DMS 273 (cell line): ENCODE measurements around the gene CEP170.

Experiments used
- DNase-seq: peaks from one replicate; lab custom pipeline; 2025; ENCODE audit not compliant: unreplicated experiment; lab: John Stamatoyannopoulos, UW

CEP170 gene

DNA sequence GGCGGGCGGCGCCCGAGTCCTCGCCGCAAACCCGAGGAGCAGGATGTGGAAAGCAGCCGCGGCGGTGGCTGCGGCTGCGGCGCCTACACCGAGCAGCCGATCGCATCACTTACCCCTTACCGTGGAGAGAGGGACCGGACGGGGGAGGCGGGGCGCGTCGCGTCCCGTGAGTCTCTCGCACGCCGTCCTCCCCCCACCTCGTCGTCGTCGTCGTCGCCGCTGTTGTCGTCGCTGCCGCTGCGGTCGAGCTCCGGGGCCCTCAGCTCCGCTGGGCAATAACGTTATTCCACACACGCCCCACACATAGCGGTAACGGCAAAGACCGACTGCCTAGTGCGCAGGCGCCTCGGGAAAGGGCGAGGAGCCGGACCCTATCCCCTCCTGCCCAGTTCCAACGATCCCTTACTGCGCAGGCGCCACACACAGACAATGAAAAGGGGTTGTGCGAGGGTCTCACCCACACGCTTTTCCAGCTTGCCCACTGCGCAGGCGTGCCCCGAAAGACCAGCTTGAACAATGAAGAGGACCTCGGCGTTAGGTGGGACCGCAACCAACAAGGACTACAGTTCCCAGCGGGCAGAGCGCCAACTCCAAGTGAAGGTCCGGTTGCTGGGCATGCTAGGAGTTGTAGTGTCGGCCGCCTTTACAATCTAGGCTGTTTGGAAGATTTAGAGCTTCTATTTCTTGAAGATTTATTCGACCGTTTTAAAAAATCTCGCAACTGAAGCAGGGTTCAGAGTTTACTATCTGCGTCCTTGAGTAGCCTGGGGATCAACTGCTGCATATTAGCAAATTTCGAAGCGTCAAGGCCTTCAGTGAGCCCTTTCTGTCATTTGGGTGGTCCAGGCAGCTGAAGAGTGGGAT is at the start of gene CEP170:
Gene CEP170 (minus strand): TSS at position 355 of the 864 bp plus-strand sequence. CDS start 30,001 bp downstream, outside the sequence.
- peak; percentile 99 for DNase-seq

DNA sequence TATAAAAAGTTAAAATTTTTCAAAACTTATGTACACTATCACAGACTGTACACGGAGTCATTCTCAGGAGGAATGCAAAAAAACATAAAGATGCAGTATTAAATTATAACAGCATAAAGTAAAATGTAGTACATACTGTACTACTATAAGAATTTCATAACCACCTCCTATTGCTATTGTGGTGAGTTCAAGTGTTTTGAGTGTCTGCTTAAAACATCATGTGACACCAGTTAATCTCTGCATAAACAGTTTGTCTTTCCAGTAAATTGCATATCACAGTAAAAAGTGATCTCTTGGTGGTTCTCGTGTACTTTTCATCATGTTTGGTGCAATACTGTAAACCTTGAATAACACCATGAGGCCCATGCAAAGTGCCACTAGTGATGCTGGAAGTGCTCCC is 46.0 kb upstream of the CEP170 start:
- no peak for DNase-seq

DNA sequence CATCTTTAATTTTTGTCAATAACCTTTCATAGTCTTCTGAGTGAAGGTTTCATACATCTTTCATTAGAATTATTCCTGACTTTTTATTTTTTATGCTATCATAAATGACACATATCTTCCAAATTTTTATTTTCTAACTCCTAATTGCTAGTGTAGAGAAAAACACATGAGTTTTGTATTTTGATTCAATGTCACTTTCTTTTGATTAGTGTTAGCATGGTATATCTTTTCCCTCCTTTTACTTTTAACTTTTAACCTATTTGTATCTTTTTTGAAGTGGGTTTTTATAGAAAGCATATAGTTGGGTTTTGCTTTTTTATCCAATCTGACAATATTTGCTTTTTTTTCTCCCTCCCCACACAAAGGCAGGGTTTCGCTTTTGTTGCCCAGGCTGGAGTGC is 44.0 kb upstream of the CEP170 start:
- DNase-seq = no peak

DNA sequence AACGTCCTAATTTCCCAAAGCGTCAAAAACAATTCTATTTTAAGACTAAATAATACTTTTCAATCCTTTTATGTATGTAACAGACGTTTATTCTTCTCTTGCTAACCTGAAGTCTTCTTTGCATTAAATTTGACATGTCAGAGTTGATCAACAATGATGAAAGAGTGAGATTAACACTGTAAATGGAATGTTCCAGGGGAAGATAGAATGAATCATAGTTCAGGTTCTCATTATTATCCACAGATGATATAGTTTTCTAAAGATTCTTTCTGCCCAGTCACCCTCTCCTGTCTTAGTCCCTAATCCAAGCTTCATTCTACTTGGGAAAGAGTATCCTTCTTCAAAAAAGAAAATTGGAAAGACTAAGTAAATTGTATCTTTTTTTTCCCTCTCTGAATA is 39.6 kb upstream of the CEP170 start:
- no peak for DNase-seq

DNA sequence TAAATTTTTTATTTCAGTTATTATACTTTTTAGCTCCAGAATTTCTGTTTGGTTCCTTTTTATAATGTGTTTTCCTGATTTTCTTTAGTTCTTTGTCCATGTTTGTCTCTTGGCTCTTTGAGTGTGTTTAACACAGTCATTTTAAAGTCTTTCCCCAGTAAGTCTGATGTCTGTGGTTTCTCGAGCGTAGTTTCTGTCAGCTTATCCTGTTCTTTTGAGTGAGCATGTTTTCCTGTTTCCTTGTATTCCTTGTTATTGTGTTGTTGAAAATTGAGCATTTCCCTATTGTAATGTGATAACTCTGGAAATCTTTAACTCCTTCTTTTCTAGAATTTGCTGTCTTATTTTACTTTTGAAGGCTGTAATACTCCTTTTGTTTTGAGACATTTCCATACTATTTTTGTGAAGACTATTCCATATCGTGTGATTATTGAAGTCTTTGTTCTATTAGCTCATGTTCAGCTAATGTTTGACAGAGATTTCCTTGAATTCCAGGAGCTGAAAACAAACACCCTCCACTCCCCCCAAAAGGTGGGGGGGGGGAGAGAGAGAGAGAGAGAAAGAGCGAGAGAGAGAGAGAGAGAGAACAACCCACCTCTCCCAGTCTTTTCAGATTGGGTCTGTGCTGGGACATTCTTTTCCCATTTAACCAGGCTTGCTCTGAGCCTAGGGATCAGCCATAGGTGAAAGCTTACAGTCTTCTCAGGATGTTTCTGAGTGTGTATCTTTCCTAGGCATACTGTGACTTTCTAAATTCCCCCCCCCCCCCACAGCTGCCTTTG is 39.1 kb upstream of the CEP170 start:
- DNase-seq = no peak

DNA sequence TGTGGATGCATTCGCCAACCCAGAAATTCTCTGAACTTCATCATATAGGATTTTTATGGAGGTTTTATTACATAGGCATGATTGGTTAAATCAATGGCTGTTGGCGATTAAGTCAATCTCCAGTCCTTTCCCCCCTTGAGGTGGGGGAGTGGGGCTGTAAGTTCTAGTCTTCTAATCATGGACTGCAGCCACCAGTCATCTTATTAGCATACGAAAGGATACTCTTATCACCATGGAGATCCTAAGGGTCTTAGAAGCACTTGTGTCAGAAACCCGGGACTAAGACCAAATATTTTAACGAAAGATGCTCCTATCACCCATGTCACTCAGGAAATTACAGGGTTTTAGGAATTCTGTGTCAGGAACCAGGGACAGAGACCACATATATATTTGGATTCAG is 37.0 kb upstream of the CEP170 start:
- no peak for DNase-seq

DNA sequence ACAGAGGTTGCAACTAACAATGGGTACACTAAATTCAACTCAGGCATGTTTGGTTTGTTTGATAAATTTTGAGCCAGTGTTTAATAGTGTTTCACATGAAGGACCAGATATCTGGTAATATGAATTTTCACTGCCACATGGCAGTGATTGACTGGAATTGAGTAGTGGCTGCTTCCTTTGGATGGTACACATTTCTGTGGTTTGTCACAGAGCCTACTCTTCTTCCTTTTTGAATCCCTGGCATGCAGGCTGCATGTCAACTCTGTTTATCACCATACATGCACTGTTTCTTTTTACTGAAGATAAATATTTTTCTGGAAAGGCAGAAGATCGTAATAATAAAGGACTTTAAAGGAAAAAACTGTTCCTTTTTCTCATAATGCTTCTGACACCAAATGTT is 36.2 kb upstream of the CEP170 start:
- no peak for DNase-seq

DNA sequence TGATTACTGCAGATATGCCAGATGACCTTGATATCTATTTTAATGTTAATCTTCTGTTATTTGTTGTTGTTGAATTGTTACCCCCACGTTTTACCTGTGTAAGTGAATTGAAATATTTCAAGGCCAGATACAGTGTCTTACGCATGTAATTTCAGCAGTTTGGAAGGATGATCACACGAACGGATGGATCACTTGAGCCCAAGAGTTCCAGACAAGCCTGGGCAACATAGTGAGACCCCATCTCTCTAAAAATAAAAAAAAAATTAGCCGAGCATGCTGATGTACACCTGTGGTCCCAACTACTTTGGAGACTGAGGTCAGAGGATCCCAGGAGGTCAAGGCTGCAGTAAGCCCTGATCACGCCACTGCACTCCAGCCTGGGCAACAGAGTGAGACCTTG is 33.0 kb upstream of the CEP170 start:
- DNase-seq = no peak

DNA sequence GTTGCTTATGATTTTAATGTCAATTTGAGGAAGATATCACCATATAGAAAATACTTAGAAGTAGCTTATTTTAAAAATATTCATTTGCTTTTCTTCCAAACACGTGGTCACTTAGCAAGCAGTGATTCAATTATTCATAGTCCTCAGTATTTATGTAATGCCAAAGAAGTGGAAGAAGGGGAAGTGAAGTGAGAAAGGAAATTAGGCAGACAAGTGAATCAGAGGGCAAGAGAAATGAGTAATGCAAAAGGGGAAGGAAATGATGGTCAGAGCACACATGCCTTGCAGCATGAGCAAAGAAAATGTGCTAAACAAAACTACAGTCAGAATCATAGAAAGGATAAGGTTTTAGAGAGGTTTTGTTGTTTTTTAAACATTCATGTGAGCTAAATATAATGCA is 32.6 kb upstream of the CEP170 start:
- no peak for DNase-seq

DNA sequence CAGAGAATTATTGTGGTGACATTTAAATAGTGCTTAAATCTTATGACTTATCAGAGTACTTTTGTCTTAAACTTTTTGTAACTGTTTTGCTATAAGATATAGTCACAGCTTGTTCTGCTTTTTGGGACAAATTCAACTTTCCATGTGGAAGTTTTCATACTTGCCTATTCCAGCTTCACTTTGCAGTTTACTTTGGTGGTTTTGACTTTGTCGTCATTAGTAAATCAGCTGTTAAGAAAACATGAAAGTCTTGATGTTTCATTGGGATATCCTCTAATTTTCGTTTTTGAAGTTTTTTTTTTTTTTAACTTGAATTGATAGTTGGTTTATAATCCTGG is 32.0 kb upstream of the CEP170 start:
- no peak for DNase-seq

DNA sequence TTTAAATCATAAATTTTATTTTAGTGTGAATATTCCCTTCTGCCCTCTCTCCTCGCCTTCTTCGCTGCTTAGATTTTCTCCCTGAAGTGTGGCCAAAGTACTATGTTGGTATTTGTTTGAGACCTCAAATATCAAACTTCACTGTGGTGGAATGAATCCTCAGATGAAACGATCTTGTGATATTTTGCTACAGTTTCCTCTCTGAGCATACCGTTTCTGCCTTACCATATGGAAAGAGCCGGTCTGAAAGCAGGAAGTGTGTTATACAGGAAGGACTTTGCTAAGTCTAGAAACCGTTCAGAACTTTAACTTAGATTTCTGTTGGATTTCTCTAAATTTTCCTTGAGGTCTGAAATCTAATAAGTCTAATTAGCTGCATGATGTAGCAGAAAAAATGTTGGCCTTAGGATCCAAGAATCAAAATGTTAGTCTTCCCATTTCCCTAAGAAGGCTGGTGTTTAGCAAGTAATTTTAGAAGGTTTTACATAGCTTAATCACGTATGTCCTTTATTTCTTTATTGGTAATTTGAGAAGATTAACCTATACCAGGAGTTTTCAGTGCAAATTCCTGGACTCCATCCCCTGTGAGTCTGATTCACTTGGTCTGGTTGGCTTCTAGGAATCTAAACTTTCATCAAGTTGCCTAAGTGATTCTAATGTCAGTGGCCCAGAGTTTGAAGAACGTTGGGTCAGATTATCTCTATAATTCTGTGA is 31.5 kb upstream of the CEP170 start:
- no peak for DNase-seq

DNA sequence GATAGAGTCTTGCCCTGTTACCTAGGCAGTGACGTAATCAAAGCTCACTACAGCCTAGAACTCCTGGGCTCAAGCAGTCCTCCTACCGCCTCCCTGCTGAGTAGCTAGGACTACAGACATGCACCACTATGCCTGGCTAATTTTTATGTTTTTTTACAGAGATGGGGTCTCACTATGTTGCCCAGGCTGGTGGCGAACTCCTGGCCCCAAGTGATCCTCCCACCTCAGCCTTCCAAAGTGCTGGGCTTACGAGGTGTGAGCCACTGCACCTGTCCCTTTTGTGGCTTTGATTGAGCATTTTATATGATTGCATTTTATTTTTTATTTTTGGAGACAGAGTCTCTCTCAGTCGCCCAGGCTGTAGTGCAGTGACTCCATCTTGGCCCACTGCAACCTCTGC is 26.6 kb upstream of the CEP170 start:
- DNase-seq = no peak

DNA sequence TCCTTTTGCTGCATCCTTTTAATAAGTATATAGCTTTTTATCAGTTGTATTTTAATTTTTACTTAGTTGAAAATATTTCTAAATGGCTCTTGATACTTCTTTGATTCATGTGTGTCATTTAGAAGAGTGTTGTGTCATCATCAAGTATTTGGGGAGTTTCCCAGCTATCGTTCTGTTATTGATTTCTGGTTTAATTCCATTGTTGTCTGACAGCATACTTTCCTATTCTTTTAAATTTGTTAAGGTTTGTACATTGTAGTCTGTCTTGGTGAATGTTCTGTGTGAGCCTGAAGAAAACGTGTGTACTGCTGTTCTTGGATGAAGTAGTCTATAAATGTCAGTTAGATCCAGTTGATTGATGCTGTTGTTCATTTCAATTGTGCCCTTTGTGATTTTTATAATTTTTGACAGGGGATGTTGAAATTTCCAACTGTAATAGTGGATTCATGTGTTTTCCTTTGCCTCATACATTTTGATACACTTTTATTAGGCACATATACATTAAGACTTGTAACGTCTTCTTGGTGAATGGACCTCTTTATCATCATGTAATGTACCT is 25.6 kb upstream of the CEP170 start:
- no peak for DNase-seq

DNA sequence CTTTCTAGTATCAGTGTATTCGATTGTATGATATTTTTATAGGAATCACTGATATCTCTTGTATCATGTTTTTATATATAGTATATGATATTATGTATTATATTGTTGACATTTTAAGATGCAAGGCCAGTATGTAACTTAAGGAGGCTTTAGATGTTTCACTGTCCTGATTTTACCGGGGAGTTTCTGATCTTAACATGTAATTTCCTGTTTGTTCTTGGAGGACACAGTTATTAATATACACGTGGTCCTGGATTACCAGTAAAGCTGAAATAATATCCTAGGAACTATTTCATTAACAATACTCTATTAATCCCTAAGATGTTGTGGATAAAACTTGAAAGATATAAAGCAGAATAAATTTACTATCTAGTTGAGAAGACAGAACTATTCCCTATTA is 20.2 kb upstream of the CEP170 start:
- no peak for DNase-seq

DNA sequence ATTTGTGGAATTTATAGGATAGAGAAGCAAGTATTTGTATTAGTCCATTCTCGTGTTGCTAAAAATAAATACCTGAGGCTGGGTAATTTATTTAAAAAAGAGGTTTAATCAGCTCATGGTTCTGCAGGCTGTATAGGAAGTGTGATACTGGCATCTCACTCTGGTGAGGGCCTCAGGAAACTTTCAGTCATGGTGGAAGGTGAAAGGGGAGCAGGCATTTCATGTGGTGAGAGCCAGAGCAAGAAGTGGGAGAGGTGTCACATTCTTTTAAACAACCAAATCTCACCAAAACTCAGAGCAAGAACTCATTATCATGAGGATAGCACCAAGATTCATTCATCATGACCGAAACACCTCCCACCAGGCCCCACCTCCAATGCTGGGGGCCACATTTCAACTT is 18.9 kb upstream of the CEP170 start:
- DNase-seq = no peak

DNA sequence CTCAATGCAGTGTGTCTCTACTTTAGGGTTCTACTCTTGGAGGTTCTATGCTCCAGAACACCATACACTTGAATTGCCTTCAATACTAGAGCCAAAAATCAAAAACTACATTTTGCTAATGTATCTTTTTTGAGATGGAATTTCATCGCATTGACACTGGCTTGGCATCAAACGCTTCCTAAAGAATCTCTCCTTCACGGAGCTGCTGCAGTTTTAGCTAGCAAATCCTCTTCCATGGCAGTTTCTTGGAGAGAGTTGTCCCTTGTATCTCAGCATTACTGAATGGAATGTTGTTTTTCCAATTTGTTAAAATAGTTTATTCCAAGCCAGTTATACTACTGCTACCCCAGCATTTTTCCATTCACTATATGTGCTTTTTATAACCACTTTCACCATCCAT is 18.4 kb upstream of the CEP170 start:
- no peak for DNase-seq

DNA sequence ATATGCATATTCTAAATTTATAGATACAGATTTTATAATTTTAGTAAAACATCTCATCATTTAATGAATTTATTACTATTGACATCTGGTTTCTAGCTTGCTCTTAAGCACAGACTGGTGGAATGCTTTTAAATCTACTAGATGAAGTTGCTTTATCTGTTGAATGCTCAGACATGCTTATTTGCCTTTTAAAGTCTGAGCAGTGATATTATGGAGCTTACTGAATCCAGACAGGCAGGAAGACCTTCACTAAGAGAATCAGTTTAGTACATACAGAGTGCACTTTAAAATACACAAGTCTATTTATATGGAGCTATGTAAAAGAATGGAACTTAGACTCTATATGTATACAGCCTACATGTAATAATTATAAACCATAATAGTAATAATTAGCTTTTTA is 17.3 kb upstream of the CEP170 start:
- no peak for DNase-seq

DNA sequence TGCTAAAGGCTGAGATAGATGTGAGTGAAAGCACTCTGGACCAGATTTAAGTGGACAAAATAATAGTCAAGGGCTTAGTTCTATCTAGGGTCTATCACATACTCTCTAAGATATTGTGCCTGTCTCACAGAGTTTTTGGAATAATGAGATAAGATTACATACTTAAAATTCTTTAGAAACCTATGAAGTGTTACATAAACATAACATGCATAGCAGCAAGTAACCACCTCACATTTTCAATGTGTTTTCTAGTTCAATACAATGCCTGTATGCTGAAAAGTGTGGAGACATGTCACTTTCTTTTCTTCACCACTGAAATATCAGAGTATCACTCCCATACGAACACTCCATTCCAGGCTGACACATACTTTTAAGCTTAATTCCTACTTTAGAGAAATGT is 16.9 kb upstream of the CEP170 start:
- DNase-seq = no peak

DNA sequence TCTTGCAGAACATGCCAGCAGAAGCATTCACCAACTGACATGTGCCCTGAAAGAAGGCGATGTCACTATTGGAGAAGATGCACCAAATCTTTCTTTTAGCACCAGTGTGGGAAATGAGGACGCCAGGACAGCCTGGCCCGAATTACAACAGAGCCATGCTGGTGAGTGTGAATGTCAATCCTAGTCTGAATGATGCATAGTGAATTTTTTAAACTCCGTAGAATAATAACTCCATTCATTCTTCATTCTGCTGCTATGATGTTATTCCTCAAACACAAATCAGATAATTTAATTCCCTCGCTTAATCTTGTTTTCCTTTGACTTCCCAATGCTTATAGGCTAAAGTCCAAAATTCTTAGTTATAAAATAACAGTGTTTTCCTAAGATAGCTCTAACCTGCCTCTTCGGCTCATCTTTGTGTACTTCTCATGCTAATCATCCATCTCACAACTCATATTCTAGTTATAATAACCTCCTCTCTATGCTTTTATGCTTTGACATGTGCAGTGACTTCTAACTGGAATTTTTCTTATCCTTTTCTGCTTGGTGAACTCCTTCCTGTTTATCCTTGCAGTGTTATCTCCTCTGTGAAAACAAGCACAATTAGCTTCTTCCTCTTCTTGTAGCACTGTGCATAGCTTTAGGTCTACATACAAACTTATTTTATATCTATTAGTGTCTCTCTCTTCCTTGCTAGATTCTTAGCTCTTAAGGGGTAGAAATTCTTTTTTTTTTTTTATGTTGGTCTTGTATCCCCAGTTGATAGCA is 15.2 kb upstream of the CEP170 start:
- DNase-seq = no peak

DNA sequence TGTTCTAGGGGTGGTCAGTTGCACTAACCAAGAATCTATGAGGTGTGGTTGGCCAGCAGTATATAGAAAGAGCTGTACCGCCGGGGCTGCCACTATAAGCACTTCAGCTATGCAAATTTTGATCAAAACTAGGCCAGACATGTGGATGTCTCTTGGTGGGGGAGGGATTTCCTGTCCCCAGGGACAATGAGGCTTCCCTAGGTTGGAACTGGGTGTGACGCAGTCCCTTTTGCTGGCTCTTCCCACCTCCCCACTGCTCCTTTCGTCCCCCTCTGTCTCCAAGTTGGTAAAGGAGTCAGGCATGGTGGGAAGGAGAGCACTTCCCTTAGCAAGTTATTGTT is 14.3 kb upstream of the CEP170 start:
- DNase-seq = no peak
